HG02943 (cell line): ENCODE measurements around the gene ZFYVE21.

Experiments
- ATAC-seq: cut with Tn5 transposase; IDR thresholded peaks from one replicate; pipeline ENCODE4 v1.9.1; 2021; ENCODE audit warnings: mild to moderate bottlenecking, low read depth, moderate library complexity; ENCODE audit not compliant: unreplicated experiment

Gene ZFYVE21

GRCh38 chr14:103691655-103692054 lies 24.0 kb upstream of the ZFYVE21 start:
- ATAC-seq: peak; percentile 42

- ATAC-seq: peak; percentile 13
These were observed 23.5 kb upstream of the ZFYVE21 start for GRCh38 chr14:103692159-103692558.

DNA sequence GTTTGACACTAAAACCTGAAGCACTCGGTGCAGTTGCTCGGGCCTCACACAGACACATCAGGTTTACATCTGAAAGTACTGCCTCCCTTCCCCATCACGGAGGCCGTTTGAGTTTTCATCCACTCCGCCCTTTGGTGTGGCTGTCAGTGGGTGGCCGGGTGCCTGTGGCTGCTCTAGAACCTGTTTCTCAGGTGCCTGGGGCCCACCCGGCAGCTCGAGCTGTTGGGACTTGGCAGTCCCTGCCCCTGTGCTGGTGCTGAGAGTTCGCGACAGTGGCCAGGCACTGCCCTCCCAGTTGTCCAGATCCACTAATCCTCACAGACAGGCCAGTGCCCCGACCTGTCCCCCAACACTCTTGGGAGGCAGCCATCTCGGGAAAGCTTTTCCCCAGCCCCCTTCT lies 22.7 kb upstream of the ZFYVE21 start:
- ATAC-seq: no peak

GRCh38 chr14:103693515-103693914 lies 22.1 kb upstream of the ZFYVE21 start:
- ATAC-seq: no peak

DNA sequence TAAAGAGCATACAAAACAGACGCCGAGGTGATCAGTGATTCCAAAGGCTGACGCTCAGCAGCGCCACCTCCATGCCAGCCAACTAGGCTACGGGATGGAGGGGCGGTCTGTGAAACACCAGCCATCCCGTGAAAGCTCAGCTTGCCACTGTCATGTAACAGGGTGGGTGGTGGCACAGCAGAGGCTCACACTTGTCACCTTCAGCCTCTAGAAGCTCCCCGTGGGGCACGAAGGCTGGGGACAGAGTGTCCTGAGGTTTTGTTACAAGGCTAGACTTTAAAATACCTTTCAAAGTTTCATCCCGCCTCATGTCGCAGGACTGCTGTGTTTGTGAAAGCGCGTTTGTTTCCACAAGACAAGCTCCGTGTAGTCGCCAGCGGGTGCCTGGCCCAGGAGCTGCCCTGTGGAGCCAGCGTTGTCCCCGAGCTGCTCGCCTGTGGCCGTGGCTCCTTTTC lies 21.0 kb upstream of the ZFYVE21 start:
- ATAC-seq: no peak

DNA sequence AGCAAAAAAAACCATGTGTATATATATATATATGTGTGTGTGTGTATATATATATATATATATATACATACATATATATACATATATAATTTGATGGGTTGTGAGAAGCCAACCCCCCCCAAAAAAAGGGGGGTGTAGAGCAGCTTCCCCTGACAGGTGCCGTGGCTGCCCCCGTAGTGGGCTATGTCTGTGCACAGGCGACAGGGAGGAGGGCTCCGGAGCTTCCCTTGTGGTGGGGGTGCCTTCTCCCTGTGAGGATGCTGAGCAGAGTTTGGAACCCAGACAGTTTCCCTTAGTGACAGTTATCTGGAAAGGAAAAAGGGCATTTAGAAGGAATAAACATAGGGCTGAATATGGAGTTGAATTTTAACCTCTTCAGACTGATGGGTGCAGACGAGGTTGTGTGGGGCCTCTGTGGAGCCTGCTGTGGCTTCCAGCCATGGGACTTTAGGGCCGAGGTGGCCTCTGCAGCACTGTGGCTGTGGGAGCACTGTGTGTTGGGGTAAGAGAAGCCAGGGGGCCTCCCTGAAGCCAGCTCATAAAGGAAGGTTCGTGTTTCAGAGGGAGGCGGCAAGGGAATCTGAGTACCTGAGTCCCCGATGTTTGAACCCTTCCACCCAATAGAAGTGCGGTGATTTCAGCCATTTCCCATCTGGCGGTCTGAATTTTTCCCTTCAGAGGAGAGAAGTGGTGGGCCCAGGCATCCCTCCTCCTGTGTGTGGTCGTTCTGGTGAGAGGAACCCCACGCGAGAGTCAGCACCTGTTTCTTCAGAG lies 20.1 kb upstream of the ZFYVE21 start:
- no peak for ATAC-seq

DNA sequence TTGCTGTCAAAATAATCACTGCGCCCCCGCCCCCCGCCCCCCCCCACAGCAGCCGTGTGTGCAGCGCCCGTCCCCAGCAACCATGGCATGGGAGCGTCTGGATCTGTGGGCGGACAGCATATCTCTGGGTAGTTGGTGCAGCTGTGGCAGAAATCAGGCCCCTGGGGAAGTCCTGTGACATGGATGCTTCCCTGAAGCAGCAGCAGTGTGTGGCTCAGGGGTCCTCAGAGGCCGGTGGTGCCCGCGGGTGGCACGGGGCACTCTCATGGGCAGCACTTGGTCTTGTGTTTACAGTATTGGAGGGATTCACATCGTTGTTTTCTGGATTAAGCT lies 19.6 kb upstream of the ZFYVE21 start:
- ATAC-seq: no peak

DNA sequence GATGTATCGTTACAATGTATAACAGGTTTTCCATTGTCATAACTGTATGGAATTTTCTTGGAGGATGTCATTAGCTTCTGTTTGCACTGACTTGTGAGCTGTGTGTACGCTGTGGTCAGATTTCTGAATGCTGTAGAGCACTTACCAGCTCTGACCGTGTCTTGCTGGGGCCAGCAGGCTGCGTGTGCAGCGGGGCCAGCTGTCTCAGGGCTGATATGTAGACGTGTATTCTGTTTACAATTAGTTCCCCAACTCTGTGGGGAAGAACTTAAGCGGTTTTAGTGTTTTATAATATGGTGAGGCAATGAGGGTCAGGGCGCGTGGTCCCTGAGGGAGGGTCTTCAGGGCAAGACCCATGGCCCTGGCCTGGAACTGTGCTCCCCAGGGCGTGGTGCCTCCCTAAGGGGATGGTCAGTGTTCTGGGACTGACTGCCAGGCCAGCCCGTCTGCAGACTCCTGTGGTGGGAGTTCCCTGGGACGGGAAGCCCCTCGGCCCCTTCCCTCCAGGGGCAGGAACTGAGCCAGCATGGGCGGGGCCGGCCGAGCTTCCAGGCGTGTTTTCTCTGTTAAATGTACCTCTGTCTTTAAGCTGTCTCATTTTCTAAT lies 19.0 kb upstream of the ZFYVE21 start:
- ATAC-seq: no peak

- no peak for ATAC-seq
These were observed 18.4 kb upstream of the ZFYVE21 start for GRCh38 chr14:103697206-103697602.

DNA sequence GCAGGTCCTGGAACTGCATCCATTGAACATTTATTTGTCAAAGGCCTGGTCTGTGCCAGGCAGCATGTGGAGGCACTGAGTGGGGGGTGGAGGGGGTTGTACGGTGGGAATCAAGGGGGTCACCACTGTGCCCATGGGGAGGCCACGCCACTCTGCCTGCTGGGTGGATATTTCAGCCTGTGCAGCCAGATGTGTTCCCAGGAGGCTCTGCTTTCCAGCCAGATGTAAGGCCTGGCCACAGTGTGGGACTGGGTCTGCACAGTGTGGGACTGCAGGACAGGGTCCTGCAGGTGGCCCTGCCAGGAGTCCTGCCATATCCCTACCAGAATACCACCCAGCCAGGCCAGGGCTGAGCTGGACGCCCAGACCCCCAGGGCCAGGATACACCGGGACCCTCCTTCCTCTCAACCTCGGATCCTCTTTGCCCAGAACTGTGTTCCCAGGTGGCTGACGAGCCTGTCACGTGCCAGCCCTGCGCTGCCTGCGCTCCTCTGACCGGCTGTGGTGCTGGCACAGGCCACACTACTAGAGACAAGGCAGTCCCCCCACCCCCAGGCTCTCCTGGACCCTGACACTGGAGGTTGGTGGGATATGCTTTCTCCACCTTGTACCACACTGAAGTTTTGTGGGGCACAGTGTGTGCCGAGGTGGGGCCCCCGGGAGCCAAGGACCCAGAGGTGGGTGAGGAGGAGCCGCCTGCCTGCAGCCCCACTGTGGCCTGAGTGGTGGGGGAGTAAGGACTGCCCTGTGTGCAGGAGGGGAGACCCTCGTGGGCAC lies 17.8 kb upstream of the ZFYVE21 start:
- no peak for ATAC-seq

DNA sequence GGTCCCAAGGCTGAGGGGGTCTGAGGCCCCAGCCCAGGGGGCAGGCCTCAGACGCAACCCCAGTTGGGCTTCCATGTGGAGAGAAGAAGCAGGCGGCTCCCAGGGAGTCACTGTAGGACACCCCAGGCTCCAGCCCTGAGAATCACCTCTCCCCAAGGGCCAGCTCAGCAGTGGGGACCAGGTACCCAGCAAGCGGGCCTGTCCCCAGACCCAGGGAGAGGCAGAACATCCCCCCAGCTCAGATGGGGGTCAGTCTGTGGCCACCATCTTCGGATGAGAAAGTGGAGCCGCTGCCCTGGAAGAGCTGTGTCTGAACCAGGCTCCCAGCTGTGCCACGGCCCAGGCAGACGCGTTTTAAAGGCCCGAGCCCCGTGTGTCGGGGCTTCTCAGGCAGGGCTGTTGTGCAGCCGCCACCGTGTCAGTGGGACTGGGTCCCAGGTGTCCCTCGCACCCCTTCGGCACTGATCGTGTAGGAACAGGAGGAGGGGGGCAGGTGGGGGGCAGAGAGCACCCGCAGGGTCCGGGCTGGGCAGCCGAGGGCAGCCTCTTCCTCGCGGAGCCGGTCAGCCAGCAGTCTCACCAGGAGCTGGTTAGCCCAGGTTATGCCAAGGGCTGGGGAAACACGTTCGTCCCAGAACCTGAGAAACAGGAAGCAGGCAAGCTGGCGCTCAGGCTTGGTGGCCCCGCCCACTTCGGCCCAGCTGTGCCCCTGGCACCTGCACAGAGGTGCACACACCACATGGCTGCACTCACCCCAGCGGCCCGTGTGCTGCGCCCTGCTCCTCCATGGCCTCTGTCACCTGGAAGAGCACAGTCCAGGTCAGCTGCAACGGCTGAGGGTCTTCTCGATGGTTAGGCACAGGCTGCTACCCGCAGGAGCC lies 17.0 kb upstream of the ZFYVE21 start:
- no peak for ATAC-seq

DNA sequence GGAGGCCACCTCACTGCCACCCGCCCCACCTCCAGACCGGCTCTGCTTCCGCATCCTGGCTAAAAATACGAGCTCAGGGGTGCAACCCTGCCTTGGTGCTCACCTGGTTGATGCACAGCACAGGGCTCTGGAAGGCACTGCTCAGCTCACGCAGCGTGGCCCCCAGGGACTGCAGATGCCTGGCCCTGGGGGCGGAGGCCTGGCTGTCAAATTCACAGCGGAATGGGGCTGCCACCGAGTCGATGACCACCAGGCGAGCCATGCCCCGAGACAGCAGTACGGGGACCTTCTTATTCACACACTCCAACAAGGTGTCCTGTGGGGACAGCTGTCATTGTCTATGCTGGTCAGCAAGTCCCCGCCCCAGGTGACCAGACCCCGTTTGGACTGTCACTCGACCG lies 16.3 kb upstream of the ZFYVE21 start:
- no peak for ATAC-seq

- no peak for ATAC-seq
These were observed 15.5 kb upstream of the ZFYVE21 start for GRCh38 chr14:103699901-103700752.

GRCh38 chr14:103700753-103701490 lies 14.7 kb upstream of the ZFYVE21 start:
- ATAC-seq: no peak

- ATAC-seq: no peak
These were observed 13.5 kb upstream of the ZFYVE21 start for GRCh38 chr14:103702095-103702494.

DNA sequence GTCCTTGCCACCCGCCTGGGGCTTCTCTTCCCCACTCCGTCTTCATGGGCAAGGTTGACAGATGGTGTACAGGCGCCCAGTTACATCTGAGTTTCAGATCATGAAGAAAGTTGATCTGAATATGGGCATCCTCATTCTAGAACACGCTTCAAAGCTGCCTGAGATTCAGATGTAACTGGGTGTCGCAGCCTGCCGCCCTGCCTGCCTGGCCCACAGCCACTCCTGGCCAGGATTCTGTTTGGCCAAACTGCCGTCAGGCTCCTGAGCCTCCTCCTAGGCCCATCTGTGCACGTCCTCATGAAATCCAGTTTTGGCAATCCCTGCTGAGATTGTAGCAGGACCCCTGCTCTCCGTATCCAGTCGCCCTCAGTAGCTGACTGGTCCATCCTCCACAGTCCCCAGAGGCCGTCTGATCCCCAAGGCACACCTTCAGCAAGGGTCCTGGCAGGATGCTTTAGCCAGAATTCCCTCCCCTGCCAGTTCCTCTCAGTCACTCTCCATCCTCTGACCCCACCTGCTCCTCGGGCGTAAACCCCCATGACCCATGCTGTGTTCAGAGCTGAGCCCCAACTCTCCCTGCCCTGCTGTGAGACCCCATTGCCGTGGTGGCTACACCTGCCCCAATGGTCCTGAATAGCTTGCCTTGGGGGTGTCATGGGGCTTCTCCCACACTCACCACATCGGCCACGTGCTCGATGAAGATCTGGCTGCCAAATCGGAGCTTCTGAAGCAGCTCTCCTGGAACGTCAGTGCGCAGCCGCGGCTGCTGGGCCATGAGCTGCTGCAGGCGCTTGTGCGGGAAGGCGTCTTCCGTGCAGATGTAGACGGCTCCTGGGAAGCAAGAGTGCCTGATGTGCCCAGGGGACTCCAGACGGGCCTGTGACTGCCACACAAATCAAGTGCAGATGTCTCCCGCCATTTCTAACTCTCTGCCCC lies 12.8 kb upstream of the ZFYVE21 start:
- ATAC-seq: no peak

DNA sequence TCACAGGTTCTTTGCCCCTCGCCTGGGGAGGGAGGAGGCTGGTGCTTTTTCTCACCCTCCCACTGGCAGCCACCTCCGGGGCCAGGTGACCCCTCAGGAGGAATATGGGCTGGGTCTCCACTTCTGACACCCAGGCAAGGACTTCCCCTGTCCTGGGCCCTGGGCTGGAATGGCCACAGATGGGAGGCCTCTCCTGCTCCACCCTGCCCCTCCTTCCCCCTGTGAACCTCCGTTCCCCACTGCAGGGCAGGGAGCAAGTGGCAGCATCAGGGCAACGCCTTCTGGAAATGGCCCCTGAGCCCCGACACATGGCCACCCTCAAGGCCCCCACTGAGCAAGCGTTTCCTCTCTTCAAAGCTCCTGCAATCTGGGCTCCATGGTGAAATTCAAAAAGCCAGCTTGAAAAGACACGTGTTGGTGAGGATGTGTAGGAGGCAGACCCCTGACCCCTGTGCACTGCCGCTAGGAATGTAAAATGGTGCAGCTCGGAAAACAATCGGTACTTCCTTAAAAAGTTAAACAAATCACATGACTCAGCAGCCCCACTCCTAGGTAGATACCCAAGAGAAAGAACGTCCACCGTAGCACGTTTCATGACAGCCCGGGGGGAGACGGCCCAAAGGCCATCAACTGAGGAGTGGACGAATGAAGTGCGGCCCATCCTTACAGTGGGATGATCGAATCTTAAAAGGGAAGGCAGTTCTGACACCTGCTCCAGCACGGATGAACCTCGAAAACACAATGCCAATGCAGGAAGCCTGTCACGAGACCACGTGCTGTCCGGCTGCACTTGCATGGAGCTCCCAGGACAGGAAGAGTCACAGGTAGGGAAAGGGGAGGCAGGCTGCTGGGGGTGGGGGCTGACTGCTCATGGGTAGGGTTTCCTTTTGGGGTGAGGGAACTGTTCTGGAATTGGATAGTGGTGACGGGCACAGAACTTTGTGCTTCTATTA lies 11.9 kb upstream of the ZFYVE21 start:
- ATAC-seq: no peak
